Hematopoietic multipotent progenitor cell (in vitro differentiated cells): ENCODE measurements around the gene OR56A5. TPM values are rescaled to one million over a fixed set of nuclear protein-coding genes. Genes with fewer than 3 reads are reported as not detected.

Experiments
- DNase-seq, 3 donors: peaks; one replicate each; pipeline ENCODE4 v3.0.0-alpha.2; 2011 to 2015; ENCODE audit warnings: low read depth in 2 of 3, low spot score in 2 of 3
- small RNA-seq: library from RNA; depleted of rRNA; stranded (forward); fragments of <200 nt; gene quantifications from one replicate; pipeline ENCODE3, GENCODE V24; 2012
- total RNA-seq: library from RNA; depleted of rRNA; stranded (reverse); fragments of >200 nt; gene quantifications from one replicate; pipeline ENCODE4 v1.2.3, GENCODE V29; 2012

The OR56A5 gene
- total RNA-seq, 1 donor = not detected

DNA sequence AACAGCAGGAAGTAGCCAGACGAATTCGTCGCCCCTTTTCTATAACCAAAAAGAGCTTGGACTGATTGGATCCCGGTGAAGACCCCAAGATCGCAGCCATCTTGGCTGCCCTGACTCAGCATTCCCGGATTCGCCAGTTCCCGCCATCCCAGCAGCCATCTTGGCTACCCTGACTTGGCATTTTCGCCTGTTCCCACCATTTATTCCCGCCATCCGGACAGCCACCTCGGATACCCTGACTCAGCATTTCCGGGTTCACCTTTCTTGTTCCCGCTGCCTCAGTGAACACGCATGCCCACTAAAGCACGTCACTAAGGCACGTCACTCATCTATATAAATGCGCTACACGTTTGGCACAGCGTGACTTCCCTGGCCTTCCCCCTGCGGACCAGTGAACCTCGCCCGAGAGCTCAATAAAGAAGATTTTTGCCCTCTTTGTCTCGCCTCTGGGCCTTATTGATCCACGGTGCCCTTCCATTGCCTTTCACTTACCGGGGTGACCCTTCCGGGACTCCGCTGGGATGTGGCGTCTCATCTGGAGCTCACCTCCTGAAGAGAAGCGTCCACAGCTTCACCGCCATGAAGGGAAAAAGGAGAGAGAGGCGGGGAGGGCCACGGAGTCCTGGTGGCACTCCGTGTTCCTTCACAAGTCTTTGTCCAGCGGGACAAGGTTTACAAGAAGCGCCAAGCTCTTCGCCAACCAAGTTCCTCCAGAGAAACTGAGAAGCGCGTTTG is 30.3 kb downstream of the OR56A5 start:
- no peak for DNase-seq

DNA sequence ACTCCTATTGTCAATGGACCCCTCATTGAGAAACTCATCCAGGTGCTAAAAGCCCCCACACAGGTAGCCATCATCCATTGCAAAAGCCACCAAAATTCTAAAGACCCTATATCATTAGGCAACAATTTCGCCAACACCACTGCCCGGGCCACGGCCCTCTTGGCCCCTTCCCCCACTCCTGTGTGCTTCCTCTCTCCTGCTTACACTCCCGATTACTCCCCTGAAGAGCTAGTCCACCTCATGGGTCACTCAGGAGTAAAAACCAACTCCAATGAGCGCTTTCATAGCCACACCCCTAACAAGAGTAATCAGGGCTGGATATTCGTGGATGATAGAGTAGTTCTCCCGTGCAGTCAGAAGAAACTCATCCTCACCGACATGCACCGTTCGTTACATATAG is 35.2 kb downstream of the OR56A5 start:
- DNase-seq = no peak

DNA sequence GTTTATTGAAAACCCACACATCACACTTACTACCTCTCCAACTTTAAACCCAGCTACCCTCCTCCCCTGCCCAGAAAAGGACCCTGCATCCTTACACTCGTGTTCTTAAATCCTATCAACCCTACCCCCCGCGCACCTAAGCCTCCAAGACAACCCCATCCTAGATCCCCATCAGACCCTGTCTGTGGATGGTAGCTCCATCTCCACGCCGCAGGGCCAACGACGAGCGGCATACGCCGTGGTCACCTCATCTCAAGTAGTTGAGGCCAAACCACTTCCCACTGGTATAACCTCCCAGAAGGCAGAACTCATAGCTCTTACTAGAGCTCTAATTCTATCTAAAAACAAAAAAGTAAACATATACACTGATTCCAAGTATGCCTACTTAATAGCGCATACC is 35.6 kb downstream of the OR56A5 start:
- no peak for DNase-seq

DNA sequence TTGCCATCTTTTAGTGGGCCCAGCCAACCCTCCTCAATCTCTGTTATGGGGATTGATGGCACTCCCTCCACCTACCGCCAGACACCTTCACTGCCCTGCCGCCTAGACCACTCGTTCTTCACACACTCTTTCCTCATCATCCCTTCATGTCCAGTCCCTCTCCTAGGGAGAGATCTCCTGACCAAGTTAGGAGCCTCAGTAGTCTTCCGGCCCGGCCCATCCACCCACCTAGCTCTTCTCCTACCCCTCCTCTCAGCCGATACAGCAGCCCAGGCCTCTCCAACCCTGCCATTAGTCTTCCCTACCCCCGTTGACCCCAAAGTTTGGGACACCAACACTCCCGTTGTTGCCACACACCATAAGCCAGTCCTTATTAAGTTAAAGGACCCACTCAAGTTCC is 37.2 kb downstream of the OR56A5 start:
- DNase-seq = no peak

DNA sequence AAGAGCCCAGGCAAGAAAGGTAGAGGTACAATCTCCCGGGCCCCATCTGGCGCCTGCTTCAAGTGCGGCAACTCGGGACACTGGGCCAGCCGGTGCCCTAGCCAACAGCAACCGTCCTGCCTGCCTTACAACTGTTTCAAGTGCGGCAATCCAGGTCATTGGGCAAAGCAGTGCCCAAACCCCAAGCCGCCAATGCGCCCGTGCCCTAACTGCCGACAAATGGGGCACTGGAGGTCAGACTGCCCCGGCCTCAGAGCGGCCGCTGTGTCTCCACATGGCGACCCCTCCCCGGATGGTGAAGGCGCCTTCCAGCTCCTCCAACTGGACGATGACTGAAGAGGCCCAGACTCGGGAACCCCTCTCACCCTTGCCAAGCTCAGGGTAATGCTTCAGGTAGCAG is 37.7 kb downstream of the OR56A5 start:
- DNase-seq = no peak

DNA sequence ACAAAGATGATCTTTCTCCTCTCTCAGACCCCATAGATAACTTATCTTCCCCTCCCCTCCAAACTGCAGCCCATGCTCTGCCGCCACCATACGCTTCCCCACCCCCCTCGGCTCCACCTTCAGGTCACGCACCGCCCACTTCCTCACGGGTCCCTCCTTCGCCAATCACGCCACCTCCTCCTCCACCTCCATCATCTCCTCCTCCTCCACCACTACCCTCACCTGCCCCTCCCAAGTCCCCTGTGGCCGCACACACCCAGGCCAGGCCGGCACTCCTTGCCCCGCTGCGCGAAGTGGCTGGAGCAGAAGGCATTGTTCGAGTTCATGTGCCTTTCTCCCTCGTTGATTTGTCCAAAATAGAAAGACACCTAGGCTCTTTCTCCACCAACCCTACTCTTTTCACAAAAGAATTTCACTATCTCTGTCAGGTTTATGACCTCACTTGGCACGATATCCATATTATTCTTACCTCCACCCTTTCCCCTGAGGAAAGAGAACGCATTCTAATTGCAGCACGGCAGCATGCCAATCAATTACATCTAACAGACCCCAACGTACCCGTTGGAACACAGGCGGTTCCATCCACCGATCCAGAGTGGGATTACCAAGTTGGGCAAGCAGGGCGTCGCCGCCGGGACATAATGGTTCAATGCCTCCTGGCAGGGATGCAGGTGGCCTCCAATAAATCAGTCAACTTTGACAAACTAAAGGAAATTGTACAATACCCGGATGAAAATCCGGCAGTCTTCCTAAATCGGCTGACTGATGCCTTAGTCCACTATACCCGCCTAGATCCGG is 38.5 kb downstream of the OR56A5 start:
- no peak for DNase-seq

DNA sequence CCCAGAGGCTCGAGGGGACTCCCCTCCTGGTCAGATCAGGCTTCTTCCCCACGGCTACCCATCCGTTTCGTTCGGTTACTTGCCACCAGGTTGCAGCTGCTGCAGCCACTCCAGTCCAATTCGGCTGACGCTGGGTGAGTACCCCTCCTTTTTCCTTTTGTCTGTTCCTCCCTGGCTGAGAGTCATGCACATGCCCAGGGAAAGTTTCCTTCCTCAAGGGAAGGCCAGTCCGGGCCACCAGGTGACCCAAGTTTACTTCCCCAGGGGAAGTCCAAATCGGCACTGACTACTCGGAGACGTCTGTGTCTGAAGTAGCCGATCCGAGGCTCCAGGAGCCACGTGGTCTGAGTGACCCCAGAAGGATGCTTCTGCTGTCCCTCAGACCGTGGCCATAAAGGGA is 39.5 kb downstream of the OR56A5 start:
- DNase-seq = no peak

DNA sequence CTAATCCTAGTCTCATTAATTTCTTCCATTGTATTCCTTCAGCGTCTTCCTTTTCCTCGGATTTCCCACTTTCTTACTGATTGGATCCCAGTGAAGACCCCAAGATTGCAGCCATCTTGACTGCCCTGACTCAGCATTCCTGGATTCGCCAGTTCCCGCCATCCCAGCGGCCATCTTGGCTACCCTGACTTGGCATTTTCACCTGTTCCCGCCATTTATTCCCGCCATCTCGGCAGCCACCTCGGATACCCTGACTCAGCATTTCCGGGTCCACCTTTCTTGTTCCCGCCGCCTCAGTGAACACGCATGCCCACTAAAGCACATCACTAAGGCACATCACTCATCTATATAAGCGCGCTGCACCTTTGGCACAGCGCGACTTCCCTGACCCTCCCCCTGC is 40.0 kb downstream of the OR56A5 start:
- DNase-seq = no peak

DNA sequence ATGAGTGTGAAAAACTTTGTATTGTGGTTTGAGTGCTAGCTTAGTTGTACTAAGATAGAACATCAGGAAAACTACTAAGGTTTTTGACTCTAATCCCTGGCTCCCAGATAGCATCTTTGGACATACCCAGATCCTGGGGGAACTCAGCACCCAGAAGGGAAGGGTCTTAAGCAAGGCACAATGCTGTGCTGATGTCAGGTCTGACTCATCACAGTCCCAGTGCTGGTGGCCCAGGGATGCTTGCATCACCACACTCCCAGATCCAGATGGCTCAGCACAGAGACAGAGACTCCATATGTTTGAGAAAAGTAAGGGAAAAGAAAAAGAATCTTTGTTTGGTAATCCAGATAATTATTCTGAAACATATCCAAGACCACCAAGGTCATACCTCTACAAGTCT is 44.5 kb downstream of the OR56A5 start:
- DNase-seq = no peak

DNA sequence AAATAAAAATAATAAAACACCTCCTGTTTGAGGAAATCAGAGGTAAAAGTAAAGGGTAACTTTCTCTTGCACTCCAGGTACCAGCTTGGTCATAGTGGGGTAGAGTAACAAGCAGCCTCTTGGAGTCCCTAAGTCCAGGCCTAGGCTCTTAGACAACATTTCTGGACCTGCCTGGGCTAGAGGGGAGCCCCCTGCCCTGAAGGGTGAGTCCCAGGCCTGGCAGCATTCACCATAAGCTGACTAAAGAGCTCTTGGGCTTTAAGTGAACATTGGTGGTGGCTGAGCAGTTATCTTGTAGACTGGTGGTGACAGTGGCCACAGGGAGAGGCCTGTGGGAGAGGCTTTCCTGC is 44.9 kb downstream of the OR56A5 start:
- DNase-seq = no peak

DNA sequence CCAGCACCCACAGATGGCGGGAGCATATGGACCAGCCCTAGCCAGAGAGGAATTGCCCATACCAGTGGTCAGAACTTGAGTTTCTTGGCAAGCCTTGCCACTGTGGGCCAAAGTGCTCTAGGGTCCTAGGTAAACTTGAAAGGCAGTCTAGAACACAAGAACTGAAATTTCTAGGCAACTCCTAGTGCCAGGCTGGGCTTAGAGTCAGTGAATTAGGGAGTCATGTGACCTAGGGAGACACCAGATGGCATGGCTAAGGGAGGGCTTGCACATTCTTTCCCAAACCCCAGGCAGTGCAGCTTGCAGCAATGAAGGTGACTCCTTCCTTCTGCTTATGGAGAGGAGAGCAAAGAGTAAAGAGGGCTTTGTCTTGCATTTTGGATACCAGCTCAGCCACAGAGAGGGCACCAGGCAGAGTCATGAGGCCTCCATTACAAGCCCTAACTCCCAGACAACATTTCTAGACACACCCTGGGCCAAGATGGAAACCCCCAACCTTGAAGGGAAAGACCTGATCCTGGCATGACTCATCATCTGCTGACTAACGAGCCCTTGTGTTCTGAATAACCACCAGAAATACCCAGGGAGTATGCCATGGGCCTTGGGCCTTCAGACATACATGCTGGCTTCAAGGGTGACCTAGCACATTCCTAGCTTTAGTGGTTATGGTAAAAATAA is 45.4 kb downstream of the OR56A5 start:
- DNase-seq = no peak

Small RNA genes lying within 50 kb of the gene (small RNA-seq; reads per million reads assigned to genes)
- gene RNA5SP329 = not detected

Other genes starting within 250 kb of the OR56A5 start
- 0.27 TPM for gene OR56B1, start 232.0 kb downstream of the OR56A5 start, total RNA-seq
- gene OR52N4, start 214.3 kb downstream of the OR56A5 start, total RNA-seq = 1.3 TPM
- 0.81 TPM for gene OR52N5, start 185.1 kb downstream of the OR56A5 start, total RNA-seq
- 0.54 TPM for gene OR52N1, start 177.2 kb downstream of the OR56A5 start, total RNA-seq
- 1.1 TPM for gene OR52N2, start 159.6 kb downstream of the OR56A5 start, total RNA-seq
- gene OR52E6, start 126.6 kb downstream of the OR56A5 start, total RNA-seq = not detected
- not detected for gene OR52E8, start 110.8 kb downstream of the OR56A5 start, total RNA-seq
- not detected for gene OR52E4, start 87.9 kb downstream of the OR56A5 start, total RNA-seq
- gene OR52E5, start 75.3 kb downstream of the OR56A5 start, total RNA-seq = not detected
- not detected for gene OR56A3, start 26.2 kb downstream of the OR56A5 start, total RNA-seq
- not detected for gene OR52L1, start 18.5 kb upstream of the OR56A5 start, total RNA-seq
- gene OR56A4, start 38.5 kb upstream of the OR56A5 start, total RNA-seq = not detected
- gene OR56A1, start 62.3 kb upstream of the OR56A5 start, total RNA-seq = not detected
- gene OR56B4, start 139.2 kb upstream of the OR56A5 start, total RNA-seq = under 0.01 TPM
- gene OR52B2, start 201.8 kb upstream of the OR56A5 start, total RNA-seq = 0.27 TPM
- gene OR52W1, start 230.7 kb upstream of the OR56A5 start, total RNA-seq = not detected
- gene C11orf42, start 237.1 kb upstream of the OR56A5 start, total RNA-seq = not detected